NCI-H1436 (cell line): ENCODE data around the gene GRB10.
"Not testable (repeated sequence)": the region's sequence is repeated elsewhere in the genome, so short reads cannot be mapped to it uniquely, and the experiment has no call there.

Source experiments
- DNase-seq: peaks from one replicate; lab custom pipeline; 2025; lab: John Stamatoyannopoulos, UW

Gene GRB10

GRCh38 chr7:50743016-50743415, 39.7 kb downstream of the GRB10 start:
- DNase-seq = no peak

GRCh38 chr7:50742401-50742800, 40.3 kb downstream of the GRB10 start:
- no peak for DNase-seq

- DNase-seq = no peak
Observed at GRCh38 chr7:50739744-50740435, 42.8 kb downstream of the GRB10 start.

GRCh38 chr7:50738932-50739331, 43.8 kb downstream of the GRB10 start:
- DNase-seq = no peak

GRCh38 chr7:50735836-50736235, 46.9 kb downstream of the GRB10 start:
- DNase-seq = not testable (repeated sequence)

- no peak for DNase-seq
Observed at GRCh38 chr7:50735333-50735732, 47.4 kb downstream of the GRB10 start.

GRCh38 chr7:50734246-50734645, 48.5 kb downstream of the GRB10 start:
- no peak for DNase-seq

GRCh38 chr7:50733552-50733951, 49.1 kb downstream of the GRB10 start:
- DNase-seq = no peak

GRCh38 chr7:50731703-50732582, 50.8 kb downstream of the GRB10 start:
- DNase-seq = no peak

GRCh38 chr7:50730446-50731400, 52.0 kb downstream of the GRB10 start:
- no peak for DNase-seq

GRCh38 chr7:50729962-50730361, 52.7 kb downstream of the GRB10 start:
- DNase-seq = no peak

GRCh38 chr7:50728184-50728583, 54.5 kb downstream of the GRB10 start:
- no peak for DNase-seq

GRCh38 chr7:50727711-50728110, 55.0 kb downstream of the GRB10 start:
- no peak for DNase-seq

GRCh38 chr7:50727072-50727471, 55.6 kb downstream of the GRB10 start:
- no peak for DNase-seq

- no peak for DNase-seq
Observed at GRCh38 chr7:50725774-50726173, 56.9 kb downstream of the GRB10 start.

GRCh38 chr7:50724526-50725520, 57.9 kb downstream of the GRB10 start:
- DNase-seq = no peak

- no peak for DNase-seq
Observed at GRCh38 chr7:50723888-50724287, 58.8 kb downstream of the GRB10 start.

- DNase-seq = no peak
Observed at GRCh38 chr7:50723173-50723572, 59.5 kb downstream of the GRB10 start.

- no peak for DNase-seq
Observed at GRCh38 chr7:50721661-50722259, 60.9 kb downstream of the GRB10 start.

- no peak for DNase-seq
Observed at GRCh38 chr7:50721160-50721559, 61.5 kb downstream of the GRB10 start.

- DNase-seq = no peak
Observed at GRCh38 chr7:50720295-50720694, 62.4 kb downstream of the GRB10 start.
